Measurements from ENCODE around the gene FCER2. TPM values are rescaled to one million over a fixed set of nuclear protein-coding genes. Genes with fewer than 3 reads are reported as not detected.

The FCER2 gene
- total and polyA plus RNA-seq, 2 donors from 2014 or later: 1.0 TPM; not detected in 1

- Histone ChIP-seq H3K9me3 (ENCODE audit: control insufficient read depth in 2 of 3, insufficient read depth in 1 of 3, low read length in 3 of 3) (peaks cover 0 to 4% (median 0%) of the 10 kb centered on the region in 3 donors), H3K4me1 (ENCODE audit: control insufficient read depth in 2 of 3, insufficient read depth in 2 of 3, low read depth in 1 of 3, low read length in 3 of 3) (no peaks in the 10 kb centered on the region), H3K9ac (ENCODE audit: low read length in 3 of 3) (no peak overlapping the region), H3K36me3 (ENCODE audit: control insufficient read depth in 2 of 3, insufficient read depth in 3 of 3, low read length in 3 of 3) (no peaks in the 10 kb centered on the region), H3K27me3 (ENCODE audit: control insufficient read depth, insufficient read depth, low read length) (peaks cover 2% of the 10 kb centered on the region), H3K27ac (ENCODE audit: low read depth in 2 of 2, low read length in 2 of 2) (no peak overlapping the region), H3K4me3 (ENCODE audit: low read length in 3 of 3) (no peak overlapping the region)
- no peak for DNase-seq
- intact Hi-C loops (cut with DNase I): no loop called here
- FAIRE-seq: no peak
- no peak for TF ChIP-seq CTCF (IDR thresholded peaks at IDR 0.05; ENCODE audit: borderline replicate concordance, extremely low read depth, insufficient read depth)
These were observed 32.3 kb downstream of the FCER2 start for GRCh38 chr19:7669641-7670040.

GRCh38 chr19:7668842-7669241 is 33.1 kb downstream of the FCER2 start, which contains the start of gene RETN:
RETN (plus strand) TSS chr19:7669049; CDS start chr19:7669327, 278 bp downstream.
- Histone ChIP-seq H3K9ac (ENCODE audit: low read length in 3 of 3) (no peak within 1 kb of the TSS), H3K4me1 (ENCODE audit: control insufficient read depth in 2 of 3, insufficient read depth in 2 of 3, low read depth in 1 of 3, low read length in 3 of 3) (no peaks in the 10 kb centered on the region), H3K27ac (ENCODE audit: low read depth in 2 of 2, low read length in 2 of 2) (no peak within 1 kb of the TSS), H3K9me3 (ENCODE audit: control insufficient read depth in 2 of 3, insufficient read depth in 1 of 3, low read length in 3 of 3) (no peaks in the 10 kb centered on the region), H3K4me3 (ENCODE audit: low read length in 3 of 3) (no peak within 1 kb of the TSS), H3K27me3 (ENCODE audit: control insufficient read depth, insufficient read depth, low read length) (peaks cover 2% of the 10 kb centered on the region), H3K36me3 (ENCODE audit: control insufficient read depth in 2 of 3, insufficient read depth in 3 of 3, low read length in 3 of 3) (no peaks in the 10 kb centered on the region)
- DNase-seq (no peak), FAIRE-seq (no peak)
- intact Hi-C loops (cut with DNase I): no loop called here
- TF ChIP-seq CTCF (IDR thresholded peaks at IDR 0.05; ENCODE audit: borderline replicate concordance, extremely low read depth, insufficient read depth): no peak

GRCh38 chr19:7665076-7665475 is 36.9 kb downstream of the FCER2 start:
- intact Hi-C loops (cut with DNase I): no loop called here

More at GRCh38 chr19:7665076-7665475, 36.9 kb downstream of the FCER2 start:
- DNase-seq (no peak), FAIRE-seq (no peak)
- Histone ChIP-seq H3K36me3 (ENCODE audit: control insufficient read depth in 2 of 3, insufficient read depth in 3 of 3, low read length in 3 of 3) (no peaks in the 10 kb centered on the region), H3K9me3 (ENCODE audit: control insufficient read depth in 2 of 3, insufficient read depth in 1 of 3, low read length in 3 of 3) (no peaks in the 10 kb centered on the region), H3K4me3 (ENCODE audit: low read length in 3 of 3) (no peak overlapping the region), H3K27me3 (ENCODE audit: control insufficient read depth, insufficient read depth, low read length) (peaks cover 2% of the 10 kb centered on the region), H3K27ac (ENCODE audit: low read depth in 2 of 2, low read length in 2 of 2) (no peak overlapping the region), H3K4me1 (ENCODE audit: control insufficient read depth in 2 of 3, insufficient read depth in 2 of 3, low read depth in 1 of 3, low read length in 3 of 3) (no peaks in the 10 kb centered on the region), H3K9ac (ENCODE audit: low read length in 3 of 3) (no peak overlapping the region)
- TF ChIP-seq CTCF (IDR thresholded peaks at IDR 0.05; ENCODE audit: borderline replicate concordance, extremely low read depth, insufficient read depth): no peak
